ENCODE measurements around the gene NFASC.

NFASC gene

GRCh38 chr1:204929487-204930154, 59.0 kb downstream of the NFASC start:
- H3K27ac ChIP-seq = no peak overlapping the region
- TF ChIP-seq CTCF (IDR thresholded peaks at IDR 0.05) = no peak
- peaks cover 0 to under 1% (median 0%) of the 10 kb centered on the region in 4 donors for H3K4me1 ChIP-seq
- H3K9me3 ChIP-seq = no peaks in the 10 kb centered on the region
- H3K27me3 ChIP-seq = no peaks in the 10 kb centered on the region
- intact Hi-C loops (cut with DNase I; ENCODE audit: low total_unique reads) = no loop called here
- H3K36me3 ChIP-seq = no peaks in the 10 kb centered on the region
- no peak for DNase-seq
- H3K4me3 ChIP-seq = no peak overlapping the region

- no peak for TF ChIP-seq CTCF (IDR thresholded peaks at IDR 0.05)
- DNase-seq = no peak
- no peak overlapping the region for H3K4me3 ChIP-seq
- no peaks in the 10 kb centered on the region for H3K9me3 ChIP-seq
- H3K27me3 ChIP-seq = no peaks in the 10 kb centered on the region
- no peak overlapping the region for H3K27ac ChIP-seq
- intact Hi-C loops (cut with DNase I; ENCODE audit: low total_unique reads) = no loop called here
- H3K36me3 ChIP-seq = no peaks in the 10 kb centered on the region
- no peaks in the 10 kb centered on the region for H3K4me1 ChIP-seq
Observed at GRCh38 chr1:204930155-204930523, 59.5 kb downstream of the NFASC start.

GRCh38 chr1:204931313-204931712, 60.7 kb downstream of the NFASC start:
- Histone ChIP-seq H3K4me1 (no peaks in the 10 kb centered on the region), H3K27me3 (no peaks in the 10 kb centered on the region), H3K9me3 (no peaks in the 10 kb centered on the region), H3K27ac (no peak overlapping the region), H3K4me3 (no peak overlapping the region), H3K36me3 (no peaks in the 10 kb centered on the region)
- intact Hi-C loops (cut with DNase I; ENCODE audit: low total_unique reads) = no loop called here
- no peak for TF ChIP-seq CTCF (IDR thresholded peaks at IDR 0.05)
- DNase-seq = no peak

- H3K27ac ChIP-seq = no peak overlapping the region
- H3K9me3 ChIP-seq = no peaks in the 10 kb centered on the region
- no peaks in the 10 kb centered on the region for H3K4me1 ChIP-seq
- no peak for DNase-seq
- intact Hi-C loops (cut with DNase I; ENCODE audit: low total_unique reads) = no loop called here
- TF ChIP-seq CTCF (IDR thresholded peaks at IDR 0.05) = no peak
- no peaks in the 10 kb centered on the region for H3K36me3 ChIP-seq
- no peaks in the 10 kb centered on the region for H3K27me3 ChIP-seq
- H3K4me3 ChIP-seq = no peak overlapping the region
Observed at GRCh38 chr1:204931768-204932572, 61.3 kb downstream of the NFASC start.

GRCh38 chr1:204932573-204932909, 61.9 kb downstream of the NFASC start:
- TF ChIP-seq CTCF (IDR thresholded peaks at IDR 0.05) = no peak
- Histone ChIP-seq H3K36me3 (no peaks in the 10 kb centered on the region), H3K4me3 (no peak overlapping the region), H3K4me1 (no peaks in the 10 kb centered on the region), H3K27me3 (no peaks in the 10 kb centered on the region), H3K27ac (no peak overlapping the region), H3K9me3 (no peaks in the 10 kb centered on the region)
- DNase-seq = no peak
- intact Hi-C loops (cut with DNase I; ENCODE audit: low total_unique reads) = no loop called here
